Retina (tissue), 1 donor: ENCODE measurements around the gene ADGRG3.
A peak's percentile ranks its signal among the peaks of the same experiment; 100 is the strongest.

Source experiments
- DNase-seq: peaks from one replicate; pipeline ENCODE4 v3.0.0-alpha.2; 2016

ADGRG3 gene

DNA sequence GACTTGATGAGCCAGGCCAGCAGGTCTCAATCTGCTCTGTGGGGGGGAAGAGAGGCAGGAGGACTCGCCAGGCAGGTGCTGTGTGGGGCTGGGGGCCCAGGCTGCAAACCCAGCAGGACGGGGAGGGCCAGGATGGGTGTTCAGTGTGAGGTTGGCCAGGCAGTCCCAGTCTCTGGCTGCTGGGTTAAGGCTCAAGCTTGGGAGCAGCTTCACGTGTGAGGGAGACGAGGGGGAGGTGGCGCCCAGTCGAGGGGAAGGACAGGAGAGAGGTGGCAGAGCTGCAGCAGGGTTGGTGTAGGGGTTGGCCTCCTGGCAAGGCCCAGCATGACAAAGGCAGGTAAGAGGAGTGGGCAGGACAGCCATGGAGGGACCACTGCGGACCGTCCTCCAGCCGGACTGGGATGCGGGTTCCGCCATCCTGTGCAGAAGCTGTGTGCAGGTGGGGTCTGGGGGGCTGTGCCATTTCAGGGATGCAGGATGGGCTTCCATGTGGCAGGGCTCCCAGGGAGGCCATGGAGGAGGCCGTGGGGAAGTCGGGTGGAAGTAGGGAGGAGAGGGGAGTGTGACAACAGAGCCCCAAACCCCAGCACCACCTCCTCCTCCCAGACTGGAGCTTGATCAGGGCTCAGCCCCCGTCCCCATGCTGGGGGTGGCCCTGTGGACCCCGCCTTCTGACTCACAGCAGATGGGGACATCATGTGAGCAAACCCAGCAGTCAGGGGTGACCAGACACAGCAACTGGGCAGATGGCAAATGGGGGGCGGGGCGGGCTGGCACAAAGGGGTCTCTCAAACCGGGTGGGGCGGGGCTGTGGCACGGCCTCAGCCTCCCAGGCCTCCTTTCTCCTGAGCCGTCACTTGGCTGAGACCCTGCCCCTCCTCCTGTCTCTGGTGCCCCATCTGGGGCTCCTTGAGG, 36.9 kb upstream of the ADGRG3 start:
- DNase-seq: no peak

DNA sequence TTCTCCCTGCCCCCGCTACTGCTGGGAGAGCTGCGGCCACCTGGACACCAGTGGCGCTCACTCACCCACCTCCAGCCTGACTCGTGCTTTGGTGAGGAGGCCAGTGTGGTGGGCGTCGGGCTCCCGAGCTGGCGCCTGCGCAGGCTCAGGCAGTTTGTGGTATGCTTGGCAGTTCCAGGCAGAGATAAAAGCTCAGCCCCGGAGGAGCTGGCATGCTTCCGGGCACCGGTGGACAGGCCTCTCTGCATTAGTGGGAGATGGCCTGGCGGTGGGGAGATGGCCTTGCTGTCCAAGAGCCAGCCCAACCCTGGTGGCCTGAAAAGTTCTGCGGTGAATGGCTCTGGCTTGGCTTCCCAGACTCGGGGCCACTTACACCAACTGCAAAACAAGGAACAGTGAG, 35.5 kb upstream of the ADGRG3 start:
- no peak for DNase-seq

DNA sequence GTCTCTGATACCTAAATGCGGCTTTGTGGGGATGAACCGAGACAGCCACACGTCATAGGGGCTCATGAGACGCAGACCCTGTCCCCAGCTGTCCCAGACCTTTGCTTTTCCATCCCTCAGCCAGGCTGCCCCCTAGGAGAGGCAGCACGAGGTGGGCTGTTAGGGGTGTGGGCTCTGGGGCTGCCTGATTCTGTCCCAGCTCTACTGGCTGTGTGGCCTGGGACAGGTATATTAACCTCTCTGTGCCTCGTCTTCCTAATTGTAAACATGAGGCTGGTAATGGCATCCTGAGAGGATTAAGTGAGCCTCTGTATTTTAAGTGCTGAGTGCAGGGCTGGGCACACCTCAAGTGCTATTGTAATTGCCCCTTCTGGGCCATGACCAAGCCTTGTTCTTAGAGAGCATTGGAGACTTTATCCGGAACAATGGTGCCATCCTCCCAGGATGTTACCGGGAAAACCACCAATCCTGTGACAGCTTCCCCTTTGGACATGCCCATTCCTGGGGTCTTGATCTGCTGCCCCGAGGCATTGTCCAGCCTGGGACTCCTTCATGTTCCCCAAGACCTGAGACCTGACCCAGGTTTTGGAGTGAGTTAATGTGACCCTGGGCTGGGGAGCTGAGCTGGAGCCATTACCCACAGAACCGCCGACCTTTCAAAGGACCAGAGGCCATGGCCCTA, 34.6 kb upstream of the ADGRG3 start:
- no peak for DNase-seq

DNA sequence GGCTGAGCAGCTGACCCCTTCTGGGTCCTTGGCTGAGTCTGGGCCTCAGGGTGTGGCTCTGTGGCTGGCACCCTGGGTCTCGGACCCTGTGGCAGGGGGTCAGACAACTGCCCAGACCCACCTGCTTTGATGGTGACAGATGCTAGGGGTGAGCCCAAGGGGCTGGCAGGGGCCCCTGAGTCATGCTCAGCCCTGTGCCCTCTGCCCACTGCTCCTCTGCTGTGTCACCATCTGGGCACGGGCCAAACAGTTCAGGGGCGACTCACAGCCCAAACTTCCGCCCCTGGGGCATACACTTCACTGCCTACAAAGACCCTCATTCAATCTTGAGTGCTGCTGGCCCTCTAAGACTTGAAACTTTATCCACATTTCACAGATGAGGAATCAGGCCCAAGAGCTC, 33.9 kb upstream of the ADGRG3 start:
- no peak for DNase-seq

DNA sequence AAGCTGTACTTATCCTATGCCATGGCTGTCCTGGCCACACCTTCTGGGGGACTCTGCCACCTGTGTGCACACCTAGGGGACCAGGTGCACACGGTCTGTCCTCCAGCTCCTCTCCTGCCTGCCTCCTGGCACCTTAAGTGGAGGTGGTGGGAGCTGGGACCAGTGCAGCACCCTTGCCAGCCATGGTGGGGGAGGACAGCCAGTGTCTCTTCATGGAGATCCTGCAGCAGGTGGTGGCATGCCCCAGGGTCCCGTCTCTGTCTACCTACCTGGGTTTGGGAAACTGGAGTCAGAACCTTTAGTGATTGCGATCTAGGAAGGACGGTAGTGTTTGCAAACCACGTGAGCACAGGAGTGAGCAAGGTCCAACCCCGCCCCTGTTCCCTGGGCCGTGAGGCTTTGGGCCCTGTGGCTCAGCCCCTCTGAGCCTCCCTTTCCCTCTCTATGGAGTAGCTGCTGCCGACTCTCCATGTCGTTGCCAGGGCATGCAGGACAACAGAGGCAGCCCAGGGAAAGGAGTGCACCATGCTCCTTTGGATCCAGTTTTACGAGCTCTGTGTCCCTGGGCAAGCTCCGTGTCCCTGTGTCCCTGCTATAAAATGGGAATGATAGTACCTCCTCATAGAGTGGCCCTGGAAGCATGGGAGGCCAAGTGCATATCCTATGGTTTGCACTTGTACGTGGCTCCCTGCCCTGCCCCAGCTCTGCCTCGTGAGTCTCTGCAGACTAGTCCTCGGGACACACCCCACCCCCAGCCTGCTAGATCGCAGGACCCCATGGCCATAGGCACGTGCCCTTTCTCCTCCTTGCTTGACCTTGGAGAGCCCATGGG, 32.6 kb upstream of the ADGRG3 start:
- no peak for DNase-seq

DNA sequence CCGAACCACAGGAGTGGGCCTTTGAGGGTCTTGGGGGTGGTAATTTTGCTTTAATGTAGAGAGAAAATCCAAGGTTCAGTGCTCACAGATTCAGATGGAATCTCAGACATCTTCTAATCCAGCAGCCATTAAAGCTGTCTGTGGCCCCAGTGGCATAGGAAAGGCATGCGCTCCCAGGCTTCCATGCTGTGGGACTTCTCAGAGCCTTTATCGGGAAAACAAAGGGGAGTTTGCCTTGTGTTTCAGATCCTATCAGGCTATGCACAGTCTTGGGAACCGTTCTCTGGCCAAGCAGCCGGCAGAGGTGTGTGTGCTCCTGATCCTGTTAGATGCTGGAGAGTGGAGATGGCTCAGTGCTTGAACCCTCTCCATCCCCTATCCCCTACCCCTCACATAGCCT, 31.9 kb upstream of the ADGRG3 start:
- no peak for DNase-seq

DNA sequence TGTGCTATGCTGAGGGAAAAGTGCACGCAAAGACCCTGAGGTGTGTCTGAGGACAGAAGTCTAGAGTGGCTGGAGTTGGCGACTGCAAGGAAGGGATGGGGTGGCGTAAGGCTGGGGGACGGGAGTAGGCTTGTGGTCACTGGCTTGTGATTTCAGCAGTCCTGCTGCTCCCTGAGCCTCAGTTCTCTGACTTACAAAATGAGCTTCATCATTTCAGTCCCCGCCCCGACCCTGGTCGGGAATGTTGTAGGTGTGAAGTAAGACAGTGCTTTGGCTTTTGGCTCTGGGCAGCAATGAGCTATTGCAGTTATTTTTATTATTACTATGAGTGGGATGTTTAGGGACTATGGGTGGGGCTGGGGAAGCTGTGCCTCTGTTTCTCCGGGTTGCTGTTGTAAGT, 31.1 kb upstream of the ADGRG3 start:
- DNase-seq: no peak

DNA sequence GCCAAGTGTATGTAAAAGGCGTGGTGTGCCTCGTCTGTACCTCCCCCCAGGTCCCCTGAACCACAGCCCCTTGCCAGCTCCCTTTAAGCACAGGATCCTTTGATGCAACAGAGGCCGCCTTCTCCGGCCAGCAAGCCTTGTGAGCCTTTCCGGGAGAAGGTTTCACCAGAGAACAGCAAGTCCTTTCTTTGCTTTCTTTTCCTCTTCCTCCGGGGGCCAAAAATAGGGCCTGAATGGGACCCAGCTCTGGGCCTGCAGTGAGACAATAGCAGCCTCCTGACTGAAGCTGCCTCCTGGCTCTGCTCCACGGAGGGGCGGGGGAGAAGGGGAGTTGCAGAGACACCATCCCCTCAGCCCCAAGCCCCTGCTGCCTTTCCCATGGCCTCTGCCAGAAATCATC, 30.7 kb upstream of the ADGRG3 start:
- DNase-seq: peak; percentile 55

DNA sequence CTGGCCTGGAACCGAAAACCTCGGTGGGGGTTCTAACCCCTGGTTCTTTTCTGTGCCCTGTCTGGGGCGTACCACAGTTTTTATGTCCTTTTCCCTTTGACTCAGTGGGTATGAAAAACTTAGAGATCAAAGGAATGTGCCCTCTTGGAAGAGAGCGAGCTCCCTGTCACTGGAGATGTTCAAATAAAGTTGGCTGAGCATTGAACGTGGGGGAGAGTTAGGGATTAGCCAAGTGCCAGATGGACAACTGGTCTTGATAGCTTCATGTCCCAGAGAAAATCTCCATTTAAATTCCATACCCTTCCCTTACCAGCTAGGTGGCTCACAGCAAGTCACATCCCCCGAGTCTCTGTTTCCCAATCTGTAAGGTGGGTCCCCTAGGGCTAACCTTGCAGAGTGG, 30.1 kb upstream of the ADGRG3 start:
- DNase-seq: no peak

DNA sequence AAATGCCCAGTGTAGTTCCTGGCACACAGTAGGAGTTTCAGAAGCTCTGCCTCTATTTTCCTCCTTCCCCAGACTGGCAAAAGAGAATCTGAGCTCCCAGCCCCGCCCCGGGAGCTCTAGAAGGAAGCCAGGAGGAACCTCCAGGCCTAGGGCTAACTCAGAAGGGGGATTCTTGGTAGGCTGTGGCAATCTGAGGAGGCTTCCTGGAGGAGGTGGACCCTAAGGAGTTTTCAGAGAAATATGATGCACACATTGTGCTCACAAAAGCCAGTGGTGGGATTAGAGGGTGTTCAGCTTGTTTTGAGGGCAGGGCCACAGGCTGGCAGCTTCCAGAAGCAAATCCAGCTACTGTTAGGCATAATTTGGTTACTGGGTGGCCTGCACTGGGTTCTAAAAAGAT, 29.7 kb upstream of the ADGRG3 start:
- no peak for DNase-seq

DNA sequence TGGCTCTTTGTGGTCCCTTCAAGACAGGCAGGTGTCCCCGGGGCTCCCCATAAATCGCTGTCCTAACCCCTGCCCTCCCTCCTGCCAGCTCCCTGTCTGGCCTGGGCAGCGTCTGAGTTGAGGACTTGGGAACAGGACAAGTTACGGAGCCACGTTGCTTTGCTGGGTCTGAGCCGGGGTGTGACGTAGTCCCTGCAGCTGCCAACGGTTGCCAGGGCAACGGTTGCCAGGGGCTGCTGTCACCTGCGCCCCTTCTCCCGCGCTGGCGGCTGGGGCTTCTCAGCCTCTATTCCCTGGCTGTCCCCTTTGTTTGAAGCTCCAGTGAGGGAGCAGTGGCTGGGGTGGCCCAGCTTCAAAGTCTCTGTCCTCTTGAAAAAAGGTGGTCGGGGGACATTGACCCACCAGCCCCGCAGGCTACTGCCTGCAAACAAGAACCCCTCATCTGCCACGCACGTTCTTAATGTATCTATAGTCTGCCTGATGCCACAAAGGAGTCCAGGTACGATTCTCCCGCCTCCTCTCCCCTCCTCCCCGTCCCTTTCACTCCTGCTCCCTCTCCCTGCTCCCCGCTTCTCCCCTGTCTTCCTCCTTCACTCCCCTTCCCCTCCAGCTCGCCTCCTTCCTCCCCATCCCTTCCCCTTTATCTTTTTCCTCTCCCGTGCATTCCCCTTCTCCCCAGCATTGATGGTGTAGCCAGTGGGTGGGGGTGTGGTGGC, 28.8 kb upstream of the ADGRG3 start:
- DNase-seq: peak; percentile 95

DNA sequence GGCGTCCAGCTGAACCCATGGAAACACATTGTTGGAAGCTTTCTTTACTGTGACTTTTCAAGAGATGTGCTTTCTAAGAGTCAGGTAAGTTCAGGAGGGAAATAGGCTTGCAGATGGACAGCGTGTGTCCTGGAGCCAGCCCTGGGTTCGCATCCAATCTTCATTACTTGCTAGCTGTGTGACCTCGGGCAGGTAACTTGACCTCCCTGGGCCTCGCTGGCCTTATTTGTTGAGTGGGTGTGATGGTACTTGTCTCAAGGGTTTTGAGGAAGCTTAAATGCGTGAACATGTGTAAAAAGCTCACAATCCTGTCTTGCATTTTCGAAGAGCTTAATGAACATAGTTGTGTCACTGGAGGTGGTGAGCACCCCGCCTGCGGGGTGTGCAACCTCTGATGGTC, 27.9 kb upstream of the ADGRG3 start:
- DNase-seq: no peak

DNA sequence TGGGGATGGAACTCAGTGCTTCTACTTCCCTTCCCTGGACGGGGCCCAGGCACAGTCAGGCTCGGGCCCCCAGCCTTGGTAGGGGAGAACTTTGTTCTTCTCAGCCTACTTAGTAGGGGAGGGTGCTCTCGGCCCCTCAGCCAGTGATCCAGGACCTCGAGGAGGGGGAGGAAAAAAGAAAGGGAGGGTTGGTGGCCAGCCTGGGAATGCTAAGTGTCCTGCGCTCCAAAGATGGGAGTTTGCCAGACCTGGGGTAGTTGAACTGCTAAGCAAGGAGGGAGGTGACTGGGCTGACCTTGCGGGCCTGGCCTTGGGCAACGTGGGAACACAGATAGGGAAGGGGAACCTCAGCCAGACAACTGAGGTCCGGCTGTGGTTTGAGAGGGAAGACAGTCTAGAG, 27.5 kb upstream of the ADGRG3 start:
- no peak for DNase-seq

DNA sequence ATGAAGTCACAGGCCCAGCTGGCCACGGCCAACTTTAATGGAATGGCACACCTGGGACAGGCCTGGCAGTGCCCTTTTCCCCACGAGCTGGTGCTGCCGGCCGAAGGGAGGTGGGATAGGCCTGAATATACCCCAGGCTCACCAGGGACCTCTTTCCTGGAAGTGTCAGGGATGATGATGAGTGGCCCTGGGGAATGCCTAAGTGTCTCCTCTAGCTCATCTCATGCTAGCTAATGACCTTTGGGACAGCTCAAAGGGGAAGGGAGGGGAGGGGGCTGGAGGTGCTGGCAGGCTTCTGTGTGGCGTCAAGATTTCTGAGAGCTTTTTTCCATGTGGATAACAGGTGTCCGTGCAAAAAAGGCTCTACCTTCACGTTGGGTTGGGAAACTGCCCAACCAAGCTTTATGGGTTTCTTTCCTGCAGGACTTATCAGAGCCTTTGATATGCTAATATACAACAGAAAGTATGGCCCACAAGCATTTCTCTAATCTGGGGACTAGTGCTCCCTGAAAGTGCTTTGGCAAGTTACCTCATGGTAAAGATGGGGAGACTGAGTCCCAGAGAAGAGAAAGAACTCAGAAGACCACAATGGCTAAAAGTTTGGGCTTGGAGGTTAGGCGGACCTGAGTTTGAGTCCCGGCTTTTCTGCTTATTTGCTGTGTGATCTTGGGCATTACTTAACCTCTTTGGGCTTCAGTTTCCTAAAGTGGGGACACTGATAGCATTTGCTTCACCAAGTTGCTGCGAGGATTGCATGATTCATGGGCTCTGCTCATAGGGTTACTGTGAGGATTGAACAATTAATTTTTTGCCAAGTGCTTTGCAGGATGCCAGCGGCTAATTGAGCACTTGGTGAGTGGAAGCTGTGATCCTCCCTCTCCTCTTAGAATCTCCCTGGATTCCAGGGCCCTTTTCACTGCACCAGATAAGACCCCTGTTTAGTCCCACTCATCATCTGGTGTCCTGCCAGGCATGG, 25.7 kb upstream of the ADGRG3 start:
- peak; percentile 33 for DNase-seq

DNA sequence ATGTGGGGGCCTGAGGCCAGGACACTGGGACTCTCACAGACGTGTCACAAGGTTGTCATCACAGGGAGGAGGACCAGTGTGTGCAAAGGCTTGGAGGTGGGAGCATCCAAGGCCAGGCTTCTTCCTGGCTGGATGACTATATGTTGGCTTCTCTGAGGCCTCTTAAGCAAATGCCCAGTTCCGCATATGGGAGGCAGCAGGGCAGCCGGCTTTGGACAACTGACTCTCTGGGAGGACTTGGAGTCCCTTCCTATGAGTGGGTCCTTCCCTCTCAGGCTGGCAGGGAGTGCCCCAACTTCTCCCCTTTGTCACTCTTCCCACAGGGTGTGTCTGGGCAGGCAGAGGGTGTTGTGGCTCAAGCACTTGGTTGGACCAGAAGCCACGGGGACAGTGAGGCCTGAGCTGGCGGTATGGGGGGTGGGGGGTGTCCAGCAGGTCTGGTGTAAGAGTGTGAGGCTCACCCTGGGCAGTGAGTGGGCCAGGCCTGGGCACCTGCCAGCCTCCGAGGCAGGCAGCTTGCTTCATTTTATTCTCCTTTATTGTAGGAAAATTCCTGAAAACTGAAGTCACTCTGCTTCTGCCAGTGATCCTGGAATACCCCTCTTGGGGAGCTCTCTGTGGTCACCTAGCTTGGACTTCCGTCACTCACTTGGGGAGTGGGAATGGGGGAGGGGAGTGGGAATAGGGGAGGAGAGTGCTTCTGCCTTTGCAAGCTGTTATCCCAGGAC, 24.8 kb upstream of the ADGRG3 start:
- DNase-seq: no peak

DNA sequence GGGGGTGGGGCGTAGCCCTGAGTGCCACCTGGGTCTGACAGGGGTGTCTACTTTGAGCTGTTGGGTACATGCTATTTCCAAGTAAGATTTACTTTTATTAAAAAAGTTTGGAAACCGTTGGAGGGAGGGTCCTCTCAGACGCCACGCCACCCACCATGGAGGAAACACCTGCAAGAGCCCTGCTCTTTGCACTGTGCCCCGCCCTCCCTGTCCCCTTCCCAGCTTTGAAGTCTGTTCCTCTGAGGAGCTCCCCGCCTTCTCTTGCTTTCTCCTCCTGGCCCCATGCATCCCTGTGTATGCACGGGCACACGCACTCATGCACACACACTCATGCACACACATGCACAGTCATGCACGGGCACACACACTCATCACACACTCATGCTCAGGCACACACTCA, 24.2 kb upstream of the ADGRG3 start:
- DNase-seq: no peak

DNA sequence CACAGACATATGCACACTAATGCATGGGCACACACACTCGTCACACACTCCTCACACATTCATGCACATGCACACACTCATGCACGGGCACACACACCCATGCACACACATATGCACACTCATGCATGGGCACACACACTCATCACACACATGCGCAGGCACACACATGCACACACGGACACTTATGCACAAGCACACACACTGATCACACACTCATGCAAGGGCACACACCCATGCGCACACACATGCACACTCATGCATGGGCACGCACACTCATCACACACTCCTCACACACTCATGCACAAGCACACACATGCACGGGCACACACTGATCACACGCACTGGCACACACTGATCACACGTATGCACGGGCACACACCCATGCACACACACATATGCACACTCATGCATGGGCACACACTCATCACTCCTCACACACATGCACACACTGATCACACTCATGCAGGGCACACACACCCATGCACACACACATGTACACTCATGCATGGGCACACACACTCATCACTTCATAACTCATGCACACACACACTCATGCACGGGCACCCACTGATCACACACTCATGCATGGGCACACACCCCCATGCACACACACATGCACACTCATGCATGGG, 23.6 kb upstream of the ADGRG3 start:
- DNase-seq: no peak

DNA sequence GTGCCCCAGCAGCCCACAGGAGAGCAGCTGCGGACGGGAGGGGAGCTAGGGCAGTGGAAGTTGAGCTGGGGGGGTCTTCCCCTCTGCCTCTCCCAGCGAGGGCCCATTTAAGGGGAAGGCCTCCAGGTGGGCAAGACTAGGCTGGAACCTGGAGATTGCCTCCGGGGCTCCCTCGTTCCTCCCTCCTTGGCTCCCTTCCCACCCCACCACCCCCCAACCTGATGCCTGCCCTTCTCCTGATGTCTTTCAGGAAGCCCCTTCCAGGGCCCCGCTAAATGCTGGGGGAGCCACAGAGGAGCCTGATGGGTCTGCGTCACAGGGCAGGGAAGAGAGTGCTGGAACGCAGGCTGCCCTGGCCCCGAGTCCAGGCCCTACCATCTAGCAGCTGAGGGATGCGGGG, 22.9 kb upstream of the ADGRG3 start:
- DNase-seq: no peak

DNA sequence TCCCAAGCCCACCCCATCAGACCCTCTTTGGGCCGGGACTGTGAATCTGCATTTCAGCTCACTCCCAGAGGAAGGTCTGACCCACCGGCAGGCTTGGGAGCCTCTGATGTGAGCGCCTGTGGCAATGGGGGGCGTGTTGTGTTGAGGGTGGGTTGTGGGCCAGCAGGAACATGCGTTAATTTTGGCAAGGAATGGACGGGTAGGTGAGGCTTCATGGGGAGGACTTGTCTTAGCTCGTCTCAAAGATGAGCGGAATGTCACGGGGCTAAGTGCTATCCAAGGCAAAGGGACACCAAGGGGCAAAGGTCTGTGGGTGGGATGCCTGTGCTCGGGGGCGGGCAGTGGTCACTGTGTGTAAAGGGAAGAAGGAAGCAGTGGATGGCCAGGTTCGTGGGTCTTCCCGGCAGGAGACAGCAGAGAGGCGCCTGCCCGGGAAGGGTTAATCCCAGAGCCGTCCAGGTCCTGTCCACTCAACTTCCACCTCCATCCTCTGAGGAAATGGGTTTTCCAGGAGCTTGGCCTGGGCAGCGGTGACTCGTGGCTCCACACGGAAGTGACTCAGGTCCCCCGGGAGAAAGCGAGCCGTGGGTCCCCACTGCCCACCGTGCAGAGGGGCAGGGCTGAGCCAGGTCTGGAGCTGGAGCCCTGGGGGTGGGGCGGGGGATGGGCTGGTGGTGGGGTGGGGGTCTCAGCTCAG, 22.3 kb upstream of the ADGRG3 start:
- no peak for DNase-seq
